Upper lobe of left lung (tissue), 4 donors: ENCODE results near the gene REX1BD.

Experiments
- POLR2A ChIP-seq, 4 donors: fragments of 450-650 bp; IDR thresholded peaks; one replicate each; pipeline ENCODE4 v1.5.1; 2016 to 2017; ENCODE audit warnings: antibody characterized with exemption in 4 of 4, mild to moderate bottlenecking in 2 of 4
- POLR2AphosphoS5 ChIP-seq, 2 donors: sonication (generic); formaldehyde crosslinking; IDR thresholded peaks; one replicate each; pipeline ENCODE4 v1.5.1; 2017; ENCODE audit warnings: antibody characterized with exemption in 2 of 2
- TF ChIP-seq, protein P1 (sequence below), 6 experiments: fragments of 450-650 bp in 4 of 6; fragments of 200-600 bp in 2 of 6; sonication (generic) in 2 of 6; IDR thresholded peaks; one replicate each; pipeline ENCODE4 v1.5.1; 2016 to 2019; ENCODE audit warnings: antibody characterized with exemption in 6 of 6

DNA sequence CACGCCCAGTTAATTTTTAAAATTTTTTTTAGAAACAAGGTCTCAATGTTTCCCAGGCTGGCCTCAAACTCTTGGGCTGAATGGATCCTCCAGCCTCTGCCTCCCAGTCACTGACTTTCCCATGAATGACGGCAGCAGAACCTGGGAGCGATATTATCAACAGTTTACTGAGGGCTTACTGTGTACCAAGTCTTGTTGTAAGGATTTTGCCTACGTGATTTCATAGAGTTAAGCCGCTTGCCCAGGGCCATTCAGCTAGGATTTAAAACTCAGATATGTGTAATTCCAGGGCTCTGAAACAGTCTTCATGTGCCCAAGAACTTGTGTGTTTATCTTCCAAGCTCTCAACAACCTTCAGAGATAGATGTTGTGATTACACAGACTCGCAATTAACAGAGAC is 37.0 kb upstream of the REX1BD start:
- TF ChIP-seq, protein P1, sequence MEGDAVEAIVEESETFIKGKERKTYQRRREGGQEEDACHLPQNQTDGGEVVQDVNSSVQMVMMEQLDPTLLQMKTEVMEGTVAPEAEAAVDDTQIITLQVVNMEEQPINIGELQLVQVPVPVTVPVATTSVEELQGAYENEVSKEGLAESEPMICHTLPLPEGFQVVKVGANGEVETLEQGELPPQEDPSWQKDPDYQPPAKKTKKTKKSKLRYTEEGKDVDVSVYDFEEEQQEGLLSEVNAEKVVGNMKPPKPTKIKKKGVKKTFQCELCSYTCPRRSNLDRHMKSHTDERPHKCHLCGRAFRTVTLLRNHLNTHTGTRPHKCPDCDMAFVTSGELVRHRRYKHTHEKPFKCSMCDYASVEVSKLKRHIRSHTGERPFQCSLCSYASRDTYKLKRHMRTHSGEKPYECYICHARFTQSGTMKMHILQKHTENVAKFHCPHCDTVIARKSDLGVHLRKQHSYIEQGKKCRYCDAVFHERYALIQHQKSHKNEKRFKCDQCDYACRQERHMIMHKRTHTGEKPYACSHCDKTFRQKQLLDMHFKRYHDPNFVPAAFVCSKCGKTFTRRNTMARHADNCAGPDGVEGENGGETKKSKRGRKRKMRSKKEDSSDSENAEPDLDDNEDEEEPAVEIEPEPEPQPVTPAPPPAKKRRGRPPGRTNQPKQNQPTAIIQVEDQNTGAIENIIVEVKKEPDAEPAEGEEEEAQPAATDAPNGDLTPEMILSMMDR (IDR thresholded peaks at IDR 0.05), result no peak
- TF ChIP-seq POLR2AphosphoS5 (IDR thresholded peaks at IDR 0.05), result no peak
- TF ChIP-seq POLR2A (IDR thresholded peaks at IDR 0.05), result no peak
